Activated naive CD4-positive, alpha-beta T cell treated with anti-CD3 and anti-CD28 coated beads, Interleukin-2, amount 10 ng/mL, durations not matched to agents 7 days and 5 days (primary cell): ENCODE measurements around the gene FAM107A.
A peak's percentile ranks its signal among the peaks of the same experiment; 100 is the strongest.

Experiments
- CTCF ChIA-PET: fragments of 350-600 bp; sonication (Branson Sonifier 250); formaldehyde crosslinking; loops from one replicate; lab custom pipeline; 2021; ENCODE audit warnings: antibody characterized with exemption; lab: Charles Lee
- DNase-seq: peaks from one replicate; pipeline ENCODE4 v3.0.0-alpha.2; 2020
- H3K27ac Mint-ChIP-seq: one replicate; pipeline ENCODE4 v1.8.0; 2021; ENCODE audit warnings: mild to moderate bottlenecking, moderate library complexity, mixed read lengths
- H3K27me3 Mint-ChIP-seq: one replicate; pipeline ENCODE4 v1.8.0; 2021; ENCODE audit warnings: mild to moderate bottlenecking, mixed read lengths
- H3K36me3 Mint-ChIP-seq: one replicate; pipeline ENCODE4 v1.8.0; 2021; ENCODE audit warnings: mixed read lengths
- H3K4me1 Mint-ChIP-seq: one replicate; pipeline ENCODE4 v1.8.0; 2021; ENCODE audit warnings: mixed read lengths
- H3K4me3 Mint-ChIP-seq: one replicate; pipeline ENCODE4 v1.8.0; 2021; ENCODE audit warnings: mild to moderate bottlenecking, moderate library complexity, mixed read lengths
- H3K9me3 Mint-ChIP-seq: one replicate; pipeline ENCODE4 v1.8.0; 2021; ENCODE audit warnings: mixed read lengths

Gene FAM107A

GRCh38 chr3:58556001-58556400 lies 21.2 kb downstream of the FAM107A start:
- H3K36me3 Mint-ChIP-seq = peaks cover 2% of the 10 kb centered on the region
- CTCF ChIA-PET = interaction anchor here (2.6 to 5.3 kb wide), 2 partner anchors 12 to 74 kb away, joined by 9 to 33 read pairs; no protein-coding TSS in a partner anchor
- H3K9me3 Mint-ChIP-seq = peaks cover 3% of the 10 kb centered on the region
- DNase-seq = no peak
- no peaks in the 10 kb centered on the region for H3K4me1 Mint-ChIP-seq
- no peak overlapping the region for H3K4me3 Mint-ChIP-seq
- H3K27me3 Mint-ChIP-seq = peaks cover 4% of the 10 kb centered on the region
- no peak overlapping the region for H3K27ac Mint-ChIP-seq

- peaks cover 3% of the 10 kb centered on the region for H3K9me3 Mint-ChIP-seq
- H3K27ac Mint-ChIP-seq = no peak overlapping the region
- H3K36me3 Mint-ChIP-seq = peaks cover 2% of the 10 kb centered on the region
- no peak for DNase-seq
- peaks cover 4% of the 10 kb centered on the region for H3K27me3 Mint-ChIP-seq
- H3K4me1 Mint-ChIP-seq = no peaks in the 10 kb centered on the region
- H3K4me3 Mint-ChIP-seq = no peak overlapping the region
- CTCF ChIA-PET = interaction anchor here (2.6 to 5.3 kb wide), 2 partner anchors 13 to 75 kb away, joined by 9 to 33 read pairs; no protein-coding TSS in a partner anchor
These were observed 22.0 kb downstream of the FAM107A start for GRCh38 chr3:58555203-58555602.

GRCh38 chr3:58553003-58553402 lies 24.2 kb downstream of the FAM107A start:
- H3K36me3 Mint-ChIP-seq = peaks cover 2% of the 10 kb centered on the region
- CTCF ChIA-PET = interaction anchor here (1.3 kb wide), 1 partner anchor 77 kb away, joined by 3 read pairs; no protein-coding TSS in a partner anchor
- no peak overlapping the region for H3K4me3 Mint-ChIP-seq
- no peaks in the 10 kb centered on the region for H3K4me1 Mint-ChIP-seq
- DNase-seq = no peak
- no peak overlapping the region for H3K27ac Mint-ChIP-seq
- peaks cover 4% of the 10 kb centered on the region for H3K27me3 Mint-ChIP-seq
- peaks cover 3% of the 10 kb centered on the region for H3K9me3 Mint-ChIP-seq

- Mint-ChIP-seq H3K27me3 (peaks cover 11% of the 10 kb centered on the region), H3K4me1 (no peaks in the 10 kb centered on the region), H3K36me3 (peaks cover 2% of the 10 kb centered on the region), H3K27ac (no peak overlapping the region), H3K9me3 (peaks cover 3% of the 10 kb centered on the region), H3K4me3 (no peak overlapping the region)
- CTCF ChIA-PET = interaction anchor here (1.0 to 1.3 kb wide), 3 partner anchors 17 to 78 kb away, joined by 3 to 4 read pairs (median 3); no protein-coding TSS in a partner anchor
- no peak for DNase-seq
These were observed 25.5 kb downstream of the FAM107A start for GRCh38 chr3:58551636-58552180.

- Mint-ChIP-seq H3K9me3 (no peaks in the 10 kb centered on the region), H3K4me3 (no peak overlapping the region), H3K36me3 (no peaks in the 10 kb centered on the region), H3K4me1 (no peaks in the 10 kb centered on the region), H3K27me3 (peaks cover 12% of the 10 kb centered on the region), H3K27ac (no peak overlapping the region)
- DNase-seq = no peak
- CTCF ChIA-PET = no interaction called here
These were observed 32.6 kb downstream of the FAM107A start for GRCh38 chr3:58544541-58544940.

- no peak for DNase-seq
- Mint-ChIP-seq H3K27me3 (peaks cover 5% of the 10 kb centered on the region), H3K27ac (no peak overlapping the region), H3K4me3 (no peak overlapping the region), H3K4me1 (peaks cover 5% of the 10 kb centered on the region), H3K9me3 (no peaks in the 10 kb centered on the region), H3K36me3 (no peaks in the 10 kb centered on the region)
- CTCF ChIA-PET = no interaction called here
These were observed 36.9 kb downstream of the FAM107A start for GRCh38 chr3:58540176-58540858.

- Mint-ChIP-seq H3K9me3 (no peaks in the 10 kb centered on the region), H3K36me3 (no peaks in the 10 kb centered on the region), H3K27me3 (peaks cover 3% of the 10 kb centered on the region), H3K4me1 (peaks cover 5% of the 10 kb centered on the region), H3K27ac (no peak overlapping the region), H3K4me3 (no peak overlapping the region)
- DNase-seq = no peak
- CTCF ChIA-PET = interaction anchor here (1.5 kb wide), 1 partner anchor 76 kb away, joined by 3 read pairs; no protein-coding TSS in a partner anchor
These were observed 37.6 kb downstream of the FAM107A start for GRCh38 chr3:58539626-58540025.

GRCh38 chr3:58537412-58538301 lies 39.5 kb downstream of the FAM107A start:
- H3K9me3 Mint-ChIP-seq = no peaks in the 10 kb centered on the region
- no peak for DNase-seq
- CTCF ChIA-PET = interaction anchor here (0.8 to 1.6 kb wide), 3 partner anchors 184 to 229 kb away, joined by 3 to 5 read pairs (median 4); no protein-coding TSS in a partner anchor
- no peak overlapping the region for H3K27ac Mint-ChIP-seq
- no peaks in the 10 kb centered on the region for H3K36me3 Mint-ChIP-seq
- H3K27me3 Mint-ChIP-seq = peaks cover 4% of the 10 kb centered on the region
- H3K4me3 Mint-ChIP-seq = no peak overlapping the region
- peaks cover 10% of the 10 kb centered on the region for H3K4me1 Mint-ChIP-seq

GRCh38 chr3:58536501-58537411 lies 40.4 kb downstream of the FAM107A start, which contains the start of gene ACOX2:
Gene ACOX2, minus strand, starts transcription at chr3:58537190. Its CDS starts 2,084 bp downstream, at chr3:58535106.
- H3K27ac Mint-ChIP-seq = peak within 1 kb of the TSS; percentile 51
- H3K9me3 Mint-ChIP-seq = no peaks in the 10 kb centered on the region
- peaks cover 4% of the 10 kb centered on the region for H3K27me3 Mint-ChIP-seq
- H3K4me1 Mint-ChIP-seq = peaks cover 12% of the 10 kb centered on the region
- H3K36me3 Mint-ChIP-seq = no peaks in the 10 kb centered on the region
- no peak for DNase-seq
- CTCF ChIA-PET = interaction anchor here (1.0 to 1.6 kb wide), 3 partner anchors 94 to 218 kb away, joined by 3 to 5 read pairs (median 4); no protein-coding TSS in a partner anchor
- H3K4me3 Mint-ChIP-seq = no peak within 1 kb of the TSS

- H3K4me1 Mint-ChIP-seq = peaks cover 12% of the 10 kb centered on the region
These were observed 41.4 kb downstream of the FAM107A start for GRCh38 chr3:58535531-58536500.

GRCh38 chr3:58534592-58535494 lies 42.3 kb downstream of the FAM107A start:
- no peaks in the 10 kb centered on the region for H3K9me3 Mint-ChIP-seq
- no peak overlapping the region for H3K27ac Mint-ChIP-seq
- no peaks in the 10 kb centered on the region for H3K36me3 Mint-ChIP-seq
- CTCF ChIA-PET = interaction anchor here (1.1 to 6.1 kb wide), 7 partner anchors 30 to 227 kb away, joined by 3 to 46 read pairs (median 4); partner anchors contain the start of genes HTD2 and RPP14
- peaks cover 12% of the 10 kb centered on the region for H3K4me1 Mint-ChIP-seq
- no peak for DNase-seq
- H3K4me3 Mint-ChIP-seq = no peak overlapping the region
- peaks cover 9% of the 10 kb centered on the region for H3K27me3 Mint-ChIP-seq

More at GRCh38 chr3:58535531-58536500, 41.4 kb downstream of the FAM107A start:
- Mint-ChIP-seq H3K36me3 (no peaks in the 10 kb centered on the region), H3K27me3 (peaks cover 4% of the 10 kb centered on the region), H3K9me3 (no peaks in the 10 kb centered on the region), H3K4me3 (no peak overlapping the region), H3K27ac (no peak overlapping the region)
- CTCF ChIA-PET = interaction anchor here (1.0 to 1.6 kb wide), 3 partner anchors 95 to 230 kb away, joined by 4 to 5 read pairs (median 4); partner anchors contain the start of genes HTD2 and RPP14
- no peak for DNase-seq
